Epithelial cell of esophagus (primary cell): Measurements from ENCODE around the gene ZBTB16.

Source experiments
- DNase-seq: peaks from one replicate; pipeline ENCODE4 v3.0.0; 2010; ENCODE audit warnings: low read depth
- H3K4me3 ChIP-seq: 2 replicates; pipeline ENCODE4 v1.5.1; 2011; ENCODE audit warnings: mild to moderate bottlenecking, low read length, control low read depth
- TF ChIP-seq, protein P1 (sequence below): IDR thresholded peaks from 2 replicates; pipeline ENCODE4 v1.5.1; 2011; ENCODE audit warnings: low read depth, mild to moderate bottlenecking, low read length, control low read depth, inconsistent platforms; ENCODE audit not compliant: insufficient read depth; ENCODE audit errors: missing control alignments

Gene ZBTB16

DNA sequence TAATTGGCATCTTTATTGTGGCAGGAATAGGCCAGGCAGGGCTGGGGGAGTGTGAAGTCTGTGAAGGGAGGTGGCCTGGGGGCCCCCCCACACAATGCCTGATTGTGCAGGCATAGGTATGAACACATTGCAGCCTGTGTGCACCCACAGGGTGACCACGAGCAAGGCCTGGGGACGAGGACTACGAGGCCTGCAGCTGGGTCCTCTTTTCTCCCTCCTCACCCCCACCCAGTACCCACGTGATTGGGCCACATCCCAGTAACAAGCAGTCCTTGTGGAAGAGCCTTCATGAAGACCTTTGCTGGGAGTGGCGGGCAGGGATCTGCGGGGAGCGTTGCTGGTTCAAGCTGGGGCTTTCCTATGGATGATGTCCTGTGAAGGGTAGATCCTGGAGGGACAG is 29.3 kb downstream of the ZBTB16 start:
- DNase-seq: no peak
- TF ChIP-seq, protein P1, sequence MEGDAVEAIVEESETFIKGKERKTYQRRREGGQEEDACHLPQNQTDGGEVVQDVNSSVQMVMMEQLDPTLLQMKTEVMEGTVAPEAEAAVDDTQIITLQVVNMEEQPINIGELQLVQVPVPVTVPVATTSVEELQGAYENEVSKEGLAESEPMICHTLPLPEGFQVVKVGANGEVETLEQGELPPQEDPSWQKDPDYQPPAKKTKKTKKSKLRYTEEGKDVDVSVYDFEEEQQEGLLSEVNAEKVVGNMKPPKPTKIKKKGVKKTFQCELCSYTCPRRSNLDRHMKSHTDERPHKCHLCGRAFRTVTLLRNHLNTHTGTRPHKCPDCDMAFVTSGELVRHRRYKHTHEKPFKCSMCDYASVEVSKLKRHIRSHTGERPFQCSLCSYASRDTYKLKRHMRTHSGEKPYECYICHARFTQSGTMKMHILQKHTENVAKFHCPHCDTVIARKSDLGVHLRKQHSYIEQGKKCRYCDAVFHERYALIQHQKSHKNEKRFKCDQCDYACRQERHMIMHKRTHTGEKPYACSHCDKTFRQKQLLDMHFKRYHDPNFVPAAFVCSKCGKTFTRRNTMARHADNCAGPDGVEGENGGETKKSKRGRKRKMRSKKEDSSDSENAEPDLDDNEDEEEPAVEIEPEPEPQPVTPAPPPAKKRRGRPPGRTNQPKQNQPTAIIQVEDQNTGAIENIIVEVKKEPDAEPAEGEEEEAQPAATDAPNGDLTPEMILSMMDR: no peak
- no peak overlapping the region for H3K4me3 ChIP-seq

DNA sequence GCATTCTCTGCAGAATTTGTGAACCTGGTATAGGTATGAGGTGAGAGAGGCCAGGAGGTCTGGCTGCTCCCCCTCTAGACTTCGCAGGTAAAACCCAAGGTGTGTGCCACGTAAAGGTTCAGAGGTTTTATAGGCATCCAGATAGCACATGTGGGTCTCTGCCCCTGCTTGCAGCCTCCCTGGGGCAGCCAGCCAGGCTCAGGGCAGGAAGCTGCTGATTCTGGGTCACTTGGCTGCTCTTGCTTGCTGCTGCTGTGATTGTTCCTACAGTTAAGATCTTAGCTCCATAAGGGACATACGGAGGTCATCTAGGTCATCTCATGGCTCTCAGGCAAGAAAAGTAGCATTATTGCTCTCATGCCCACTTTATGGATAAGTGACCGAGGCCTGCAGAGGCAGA is 30.2 kb downstream of the ZBTB16 start:
- no peak overlapping the region for H3K4me3 ChIP-seq
- no peak for DNase-seq
- TF ChIP-seq, protein P1: no peak

DNA sequence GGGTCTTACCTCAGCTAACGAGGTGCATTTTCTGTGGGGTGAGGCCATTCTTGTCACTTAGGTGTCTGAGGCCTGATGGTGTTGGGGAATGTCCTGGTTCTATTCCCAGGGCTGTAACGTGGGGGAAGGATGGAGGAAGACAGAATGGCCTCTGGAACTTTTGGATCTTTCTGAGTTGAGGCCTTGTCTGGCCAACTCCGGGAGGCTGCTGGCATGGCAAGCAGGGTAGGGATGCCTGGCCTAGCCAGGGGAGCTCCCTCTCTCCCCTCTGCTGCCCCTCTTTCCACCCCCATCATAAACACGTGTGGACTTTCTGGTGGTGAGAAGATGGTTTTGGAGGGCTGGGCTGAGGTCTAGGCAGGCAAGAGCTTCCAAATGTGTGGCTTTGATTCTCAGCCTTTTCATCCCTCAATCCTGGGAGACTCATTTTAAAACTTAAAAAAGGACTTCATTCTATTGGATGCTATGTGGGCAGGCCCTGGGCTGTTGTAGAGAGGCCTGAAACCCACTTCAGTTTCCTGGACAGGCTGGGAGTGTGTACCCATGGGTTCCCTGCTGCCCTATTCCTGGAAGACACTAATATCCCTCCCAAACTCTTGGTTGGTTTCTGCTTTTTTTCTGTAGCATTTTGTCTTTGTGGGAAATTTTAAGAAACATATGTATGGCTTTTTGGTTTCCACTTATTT is 30.9 kb downstream of the ZBTB16 start:
- H3K4me3 ChIP-seq: no peak overlapping the region
- TF ChIP-seq, protein P1: no peak
- no peak for DNase-seq

DNA sequence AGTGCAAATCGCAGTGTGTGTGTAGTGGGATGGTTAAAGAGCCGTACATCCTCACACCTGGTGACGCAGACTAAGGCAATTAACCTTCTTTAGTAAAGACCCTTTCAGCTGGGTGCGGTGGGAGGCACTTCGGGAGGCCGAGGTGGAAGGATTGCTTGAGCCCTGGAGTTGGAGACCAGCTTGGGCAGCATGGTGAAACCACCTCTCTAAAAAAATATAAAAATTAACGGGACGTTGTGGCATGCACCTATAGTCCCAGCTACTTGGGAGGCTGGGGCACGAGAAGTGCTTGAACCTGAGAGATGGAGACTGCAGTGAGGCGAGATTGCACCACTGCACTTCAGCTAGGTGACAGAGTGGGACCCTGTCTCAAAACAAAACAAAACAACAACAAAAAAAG is 31.5 kb downstream of the ZBTB16 start:
- no peak overlapping the region for H3K4me3 ChIP-seq
- TF ChIP-seq, protein P1: no peak
- DNase-seq: no peak

DNA sequence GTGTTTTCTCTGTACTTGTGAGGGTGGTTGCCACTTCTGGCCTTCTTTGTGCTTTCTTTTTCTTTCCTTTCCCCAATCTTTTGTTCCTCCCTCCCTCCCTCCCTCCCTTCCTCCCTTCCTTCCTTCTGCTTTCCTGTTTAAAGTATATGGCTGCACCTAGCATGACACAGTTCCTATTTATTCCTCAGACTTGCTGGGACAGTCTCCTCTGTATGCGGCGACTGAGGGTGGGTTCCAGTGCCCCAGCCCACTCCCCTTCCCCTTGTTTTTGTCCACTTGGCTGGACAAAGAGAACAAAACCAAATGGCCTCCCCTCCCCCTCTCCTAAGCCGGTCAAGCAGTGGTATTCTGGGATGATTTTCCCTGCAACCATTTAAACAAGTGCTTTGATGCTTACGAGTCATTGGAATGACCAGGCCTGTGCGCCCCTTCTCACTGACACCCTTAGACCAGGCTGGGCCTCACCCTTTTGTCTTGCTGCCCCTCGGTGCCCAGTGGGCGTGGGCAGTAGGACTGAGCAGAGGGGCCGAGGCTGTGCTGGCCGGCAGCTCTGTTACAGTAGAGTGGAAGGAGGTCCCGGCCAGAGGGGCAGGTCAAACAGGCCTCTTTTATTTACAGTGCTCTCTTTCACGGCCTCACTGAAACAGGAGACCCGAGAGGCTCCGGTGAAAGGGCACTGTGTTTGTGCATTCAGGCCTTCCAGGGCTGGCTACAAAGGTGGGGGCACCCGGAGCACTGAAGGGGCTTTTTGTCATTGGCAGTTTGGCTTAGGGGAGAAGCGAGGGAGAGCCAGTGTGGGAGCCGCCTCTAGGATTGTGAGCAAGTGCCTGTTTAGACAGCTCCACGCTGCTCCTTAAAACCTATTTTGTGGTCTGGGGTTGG is 32.2 kb downstream of the ZBTB16 start:
- no peak overlapping the region for H3K4me3 ChIP-seq
- TF ChIP-seq, protein P1: no peak
- DNase-seq: no peak

DNA sequence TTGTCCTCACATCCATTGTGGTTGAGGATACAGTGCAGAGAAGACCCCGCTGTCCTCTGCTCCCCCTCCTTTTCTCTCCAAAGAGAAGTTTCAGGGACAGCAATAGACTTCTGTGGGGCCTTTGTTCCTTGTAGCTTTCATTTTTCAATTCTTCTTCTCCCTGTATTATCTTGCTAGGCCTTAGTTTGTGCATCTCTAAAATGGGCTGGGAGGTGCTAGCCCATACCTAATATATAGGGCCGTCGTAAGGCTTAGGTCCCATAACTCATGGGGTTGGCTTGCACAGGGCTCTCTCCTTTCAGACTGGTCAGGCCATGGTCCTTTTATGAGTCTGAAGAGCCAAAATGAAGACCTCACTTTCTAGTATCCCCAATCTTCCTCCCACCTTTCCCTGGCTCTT is 33.0 kb downstream of the ZBTB16 start:
- no peak for DNase-seq
- no peak overlapping the region for H3K4me3 ChIP-seq
- TF ChIP-seq, protein P1: no peak
